Esophagus (tissue), 2 donors: ENCODE data around the gene PLXNC1. TPM values are rescaled to one million over a fixed set of nuclear protein-coding genes. Genes with fewer than 3 reads are reported as not detected.

Experiments used
- H3K27ac ChIP-seq, 2 donors: one replicate each; pipeline ENCODE4 v1.5.1; 2013; ENCODE audit warnings: low read depth in 2 of 2, mild to moderate bottlenecking in 2 of 2, inconsistent platforms in 1 of 2, low read length in 1 of 2, moderate library complexity in 1 of 2
- H3K27me3 ChIP-seq, 2 donors: one replicate each; pipeline ENCODE4 v1.6.1; 2013; ENCODE audit warnings: low read length in 2 of 2, control low read depth in 1 of 2, mild to moderate bottlenecking in 1 of 2; ENCODE audit not compliant: insufficient read depth in 2 of 2, control insufficient read depth in 1 of 2
- H3K36me3 ChIP-seq, 2 donors: one replicate each; pipeline ENCODE4 v1.6.1; 2013; ENCODE audit warnings: low read length in 1 of 2; ENCODE audit not compliant: control insufficient read depth in 2 of 2, insufficient read depth in 2 of 2
- H3K4me1 ChIP-seq, 2 donors: one replicate each; pipeline ENCODE4 v1.6.1; 2013; ENCODE audit warnings: low read length in 1 of 2; ENCODE audit not compliant: control insufficient read depth in 2 of 2, insufficient read depth in 2 of 2
- H3K4me3 ChIP-seq, 2 donors: one replicate each; pipeline ENCODE4 v1.5.1; 2013; ENCODE audit warnings: low read length in 2 of 2, mild to moderate bottlenecking in 2 of 2, low read depth in 1 of 2, moderate library complexity in 1 of 2
- H3K9me3 ChIP-seq, 2 donors: one replicate each; pipeline ENCODE4 v1.6.1; 2013; ENCODE audit warnings: mild to moderate bottlenecking in 2 of 2, low read depth in 1 of 2, low read length in 1 of 2, moderate library complexity in 1 of 2; ENCODE audit not compliant: control insufficient read depth in 2 of 2, insufficient read depth in 1 of 2
- WGBS, 2 donors: extraction: QIAGEN DNeasy Blood & Tissue Kit; methylation state at CpG; one replicate each; pipeline ENCODE4 v1.1.7; 2013; 5-methylcytosine and 5-hydroxymethylcytosine counted together
- polyA plus RNA-seq, 2 donors: library from polyadenylated mRNA; stranded (reverse); fragments of 200-250 nt; gene quantifications; one replicate each; pipeline ENCODE4 v1.2.3, GENCODE V29; 2013
- donor health status: healthy with polysubstance abuse.
- donor health status: Bipolar disorder and iron deficiency.

PLXNC1 gene
- polyA plus RNA-seq, 2 donors = 0.24 to 0.41 TPM

DNA sequence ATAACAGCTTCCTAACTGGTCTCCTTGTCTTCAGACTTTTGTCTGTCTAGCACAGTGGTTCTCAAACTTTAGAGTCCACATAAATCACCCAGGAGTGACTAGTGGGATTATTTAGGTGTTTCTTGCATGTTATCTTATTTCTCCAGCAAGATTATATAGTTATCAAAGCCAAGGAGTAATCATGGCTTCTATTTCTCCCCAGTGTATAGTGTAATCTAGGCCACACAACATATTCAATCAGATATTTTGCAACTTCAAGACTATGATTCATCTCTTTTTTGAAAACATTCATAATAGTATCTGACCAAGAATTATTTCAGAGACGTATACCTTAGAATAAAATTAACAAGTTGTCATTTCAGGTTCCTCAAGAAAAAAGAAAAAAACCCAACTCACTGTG is 179.4 kb downstream of the PLXNC1 start:
- Histone ChIP-seq H3K27me3 (no peaks in the 10 kb centered on the region), H3K27ac (no peak overlapping the region), H3K4me3 (no peak overlapping the region), H3K9me3 (peaks cover 0 to 3% of the 10 kb centered on the region in 2 donors), H3K36me3 (peaks cover 2 to 9% of the 10 kb centered on the region in 2 donors), H3K4me1 (no peaks in the 10 kb centered on the region)
- WGBS, 2 donors = 85 to 87% methylated on average over 1 of the region's 1 CpG

- Histone ChIP-seq H3K9me3 (no peaks in the 10 kb centered on the region), H3K4me3 (no peak overlapping the region), H3K27ac (no peak overlapping the region), H3K27me3 (no peaks in the 10 kb centered on the region), H3K4me1 (no peaks in the 10 kb centered on the region), H3K36me3 (peaks cover 0 to 2% of the 10 kb centered on the region in 2 donors)
- WGBS, 2 donors = 86 to 88% methylated on average over 1 of the region's 1 CpG
These were observed 181.0 kb downstream of the PLXNC1 start for GRCh38 chr12:94329366-94329765.

DNA sequence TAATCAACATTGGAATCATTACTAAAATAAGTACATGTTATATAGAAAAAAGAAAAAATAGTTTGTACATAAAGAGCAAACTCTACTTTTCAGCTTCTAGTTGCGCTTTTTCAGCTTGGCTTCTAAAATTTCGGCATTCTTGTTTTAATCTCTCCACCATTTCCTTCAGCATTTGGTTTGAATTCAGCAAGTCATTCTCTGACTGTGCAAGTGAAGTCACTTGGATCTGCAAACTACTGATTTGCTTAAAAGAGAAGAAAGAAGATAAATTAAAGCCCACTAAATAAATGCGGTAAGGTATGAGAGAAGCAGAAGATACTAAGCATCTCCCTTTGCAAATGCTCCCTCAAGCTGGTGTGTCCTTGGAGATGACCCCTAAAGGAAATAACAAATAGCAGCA is 185.0 kb downstream of the PLXNC1 start:
- no peaks in the 10 kb centered on the region for H3K9me3 ChIP-seq
- no peaks in the 10 kb centered on the region for H3K27me3 ChIP-seq
- H3K36me3 ChIP-seq = no peaks in the 10 kb centered on the region
- no peak overlapping the region for H3K27ac ChIP-seq
- 91 to 97% methylated on average over 3 of the region's 3 CpGs for WGBS, 2 donors
- H3K4me3 ChIP-seq = no peak overlapping the region
- no peaks in the 10 kb centered on the region for H3K4me1 ChIP-seq

GRCh38 chr12:94336211-94336925 is 188.0 kb downstream of the PLXNC1 start:
- H3K4me1 ChIP-seq = no peaks in the 10 kb centered on the region
- no peak overlapping the region for H3K27ac ChIP-seq
- 82 to 84% methylated on average over 5 of the region's 5 CpGs for WGBS, 2 donors
- H3K4me3 ChIP-seq = no peak overlapping the region
- H3K27me3 ChIP-seq = no peaks in the 10 kb centered on the region
- no peaks in the 10 kb centered on the region for H3K36me3 ChIP-seq
- no peaks in the 10 kb centered on the region for H3K9me3 ChIP-seq

- Histone ChIP-seq H3K4me3 (no peak overlapping the region), H3K27me3 (no peaks in the 10 kb centered on the region), H3K27ac (no peak overlapping the region), H3K36me3 (no peaks in the 10 kb centered on the region), H3K9me3 (no peaks in the 10 kb centered on the region), H3K4me1 (no peaks in the 10 kb centered on the region)
- WGBS, 2 donors = 88 to 95% methylated on average over 4 of the region's 4 CpGs
These were observed 189.8 kb downstream of the PLXNC1 start for GRCh38 chr12:94338006-94338794.

DNA sequence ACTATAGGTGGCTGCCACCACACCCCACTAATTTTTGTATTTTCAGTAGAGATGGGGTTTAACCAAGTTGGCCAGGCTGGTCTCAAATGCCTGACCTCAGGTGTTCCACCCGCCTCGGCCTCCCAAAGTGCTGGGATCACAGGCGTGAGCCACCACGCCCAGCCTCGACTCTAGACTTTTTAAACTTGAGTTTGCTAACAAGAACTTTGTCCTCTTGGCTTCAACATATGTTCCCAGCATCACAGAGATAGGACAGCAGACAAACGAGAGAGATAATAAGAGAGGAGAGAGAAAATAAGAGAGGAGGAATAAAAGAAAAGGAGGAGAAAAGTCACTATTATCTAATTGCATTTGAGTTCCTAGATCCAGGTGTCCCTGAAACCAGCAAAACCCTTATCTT is 192.2 kb downstream of the PLXNC1 start:
- no peaks in the 10 kb centered on the region for H3K4me1 ChIP-seq
- no peak overlapping the region for H3K4me3 ChIP-seq
- no peaks in the 10 kb centered on the region for H3K36me3 ChIP-seq
- no peaks in the 10 kb centered on the region for H3K27me3 ChIP-seq
- no peaks in the 10 kb centered on the region for H3K9me3 ChIP-seq
- 79 to 97% methylated on average over 6 of the region's 6 CpGs for WGBS, 2 donors
- no peak overlapping the region for H3K27ac ChIP-seq

DNA sequence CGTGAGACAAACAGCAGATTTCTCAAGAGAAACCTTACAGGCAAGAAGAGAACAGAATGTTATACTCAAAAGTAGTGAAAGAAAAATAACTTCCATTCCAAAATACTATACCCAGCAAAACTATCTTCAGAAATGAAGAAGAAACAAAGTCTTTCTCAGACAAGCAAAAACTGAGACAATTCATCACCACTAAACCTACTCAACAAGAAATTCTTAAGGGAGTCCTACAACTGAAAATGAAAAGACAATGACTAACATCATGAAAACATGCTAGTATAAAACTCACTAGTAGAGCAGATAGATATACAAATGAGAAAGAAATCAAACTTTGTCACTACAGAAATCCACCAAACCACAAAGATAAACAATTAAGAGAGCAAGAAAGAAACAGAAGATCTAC is 204.8 kb downstream of the PLXNC1 start:
- Histone ChIP-seq H3K4me3 (no peak overlapping the region), H3K4me1 (no peaks in the 10 kb centered on the region), H3K27me3 (no peaks in the 10 kb centered on the region), H3K27ac (no peak overlapping the region), H3K36me3 (peaks cover 0 to 4% of the 10 kb centered on the region in 2 donors), H3K9me3 (peaks cover 0 to 10% of the 10 kb centered on the region in 2 donors)
- WGBS, 2 donors = 94 to 98% methylated on average over 1 of the region's 1 CpG
